Smooth muscle cell (in vitro differentiated cells): Measurements from ENCODE around the gene MINDY4B. TPM values are rescaled to one million over a fixed set of nuclear protein-coding genes. Genes with fewer than 3 reads are reported as not detected.

Experiments used
- DNase-seq: peaks from one replicate; lab custom pipeline; 2025; ENCODE audit not compliant: unreplicated experiment; lab: John Stamatoyannopoulos, UW
- H2AFZ ChIP-seq: fragments of 200-600 bp; sonication (generic); 2 replicates; pipeline ENCODE4 v1.6.0; 2016; ENCODE audit warnings: antibody characterized with exemption, low read depth, mild to moderate bottlenecking
- H3F3A ChIP-seq: fragments of 200-600 bp; sonication (generic); 2 replicates; pipeline ENCODE4 v1.6.0; 2017; ENCODE audit warnings: antibody characterized with exemption, low read depth
- H3K27ac ChIP-seq: fragments of 200-600 bp; sonication (generic); 2 replicates; pipeline ENCODE4 v1.5.1; 2016; ENCODE audit warnings: low read depth, mild to moderate bottlenecking
- H3K27me3 ChIP-seq: fragments of 200-600 bp; sonication (generic); 2 replicates; pipeline ENCODE4 v1.6.1; 2016; ENCODE audit warnings: low read depth, mild to moderate bottlenecking
- H3K36me3 ChIP-seq: fragments of 200-600 bp; sonication (generic); 2 replicates; pipeline ENCODE4 v1.5.1; 2016; ENCODE audit warnings: low read depth
- H3K4me1 ChIP-seq: fragments of 200-600 bp; sonication (generic); 2 replicates; pipeline ENCODE4 v1.5.1; 2016; ENCODE audit warnings: low read depth
- H3K4me2 ChIP-seq: fragments of 200-600 bp; sonication (generic); 2 replicates; pipeline ENCODE4 v1.6.0; 2016; ENCODE audit warnings: mild to moderate bottlenecking
- H3K4me3 ChIP-seq: fragments of 200-600 bp; sonication (generic); 2 replicates; pipeline ENCODE4 v1.5.1; 2016; ENCODE audit warnings: mild to moderate bottlenecking
- H3K79me2 ChIP-seq: fragments of 200-600 bp; sonication (generic); 2 replicates; pipeline ENCODE4 v1.6.0; 2016; ENCODE audit warnings: low read depth, mild to moderate bottlenecking
- H3K9ac ChIP-seq: fragments of 200-600 bp; sonication (generic); 2 replicates; pipeline ENCODE4 v1.6.0; 2016; ENCODE audit warnings: low read depth
- H3K9me3 ChIP-seq: fragments of 200-600 bp; sonication (generic); replicated peaks from 2 replicates; pipeline ENCODE4 v1.5.1; 2016; ENCODE audit warnings: low read depth
- H4K20me1 ChIP-seq: fragments of 200-600 bp; sonication (generic); 2 replicates; pipeline ENCODE4 v1.6.0; 2016; ENCODE audit warnings: low read depth
- WGBS: methylation state at CpG from one replicate; pipeline ENCODE4 v1.1.7; 2016; ENCODE audit warnings: low lambda C conversion rate; 5-methylcytosine and 5-hydroxymethylcytosine counted together
- polyA plus RNA-seq: library from polyadenylated mRNA; unstranded; fragments of >200 nt; fragmentation: Nextera tagmentation; extraction: Ambion mirVana; gene quantifications from 2 replicates; pipeline ENCODE4 v1.2.1, GENCODE V29; 2016
- total RNA-seq: library from RNA; depleted of rRNA; stranded (reverse); fragments of >200 nt; gene quantifications from 2 replicates; pipeline ENCODE4 v1.2.3, GENCODE V29; 2014
- TF ChIP-seq, protein P1 (sequence below): fragments of 200-600 bp; sonication (generic); IDR thresholded peaks from 2 replicates; pipeline ENCODE4 v1.5.1; 2017; ENCODE audit warnings: borderline replicate concordance, mild to moderate bottlenecking, antibody characterized with exemption; ENCODE audit not compliant: insufficient read depth, poor library complexity, severe bottlenecking

The MINDY4B gene
- total and polyA plus RNA-seq, 2 experiments from 2014 or later = not detected

DNA sequence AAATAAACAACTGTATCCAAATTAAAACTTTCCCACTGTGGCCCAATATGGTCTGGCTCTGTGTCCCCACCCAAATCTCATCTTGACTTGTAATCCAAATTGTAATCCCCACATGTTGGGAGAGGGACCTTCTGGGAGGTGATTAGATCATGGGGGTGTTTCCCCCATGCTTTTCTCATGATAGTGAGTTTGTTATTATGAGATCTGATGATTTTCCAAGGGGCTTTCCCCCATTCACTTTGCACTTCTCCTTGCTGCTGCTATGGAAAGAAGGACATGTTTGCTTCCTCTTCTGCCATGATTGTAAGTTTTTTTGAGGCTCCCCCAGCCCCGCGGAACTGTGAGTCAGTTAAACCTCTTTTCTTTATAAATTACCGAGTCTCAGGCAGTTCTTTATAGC lies 55.0 kb downstream of the MINDY4B start:
- H3K4me1 ChIP-seq = no peaks in the 10 kb centered on the region
- WGBS = 84% methylated on average over 3 of the region's 3 CpGs
- DNase-seq = no peak
- TF ChIP-seq, protein P1, sequence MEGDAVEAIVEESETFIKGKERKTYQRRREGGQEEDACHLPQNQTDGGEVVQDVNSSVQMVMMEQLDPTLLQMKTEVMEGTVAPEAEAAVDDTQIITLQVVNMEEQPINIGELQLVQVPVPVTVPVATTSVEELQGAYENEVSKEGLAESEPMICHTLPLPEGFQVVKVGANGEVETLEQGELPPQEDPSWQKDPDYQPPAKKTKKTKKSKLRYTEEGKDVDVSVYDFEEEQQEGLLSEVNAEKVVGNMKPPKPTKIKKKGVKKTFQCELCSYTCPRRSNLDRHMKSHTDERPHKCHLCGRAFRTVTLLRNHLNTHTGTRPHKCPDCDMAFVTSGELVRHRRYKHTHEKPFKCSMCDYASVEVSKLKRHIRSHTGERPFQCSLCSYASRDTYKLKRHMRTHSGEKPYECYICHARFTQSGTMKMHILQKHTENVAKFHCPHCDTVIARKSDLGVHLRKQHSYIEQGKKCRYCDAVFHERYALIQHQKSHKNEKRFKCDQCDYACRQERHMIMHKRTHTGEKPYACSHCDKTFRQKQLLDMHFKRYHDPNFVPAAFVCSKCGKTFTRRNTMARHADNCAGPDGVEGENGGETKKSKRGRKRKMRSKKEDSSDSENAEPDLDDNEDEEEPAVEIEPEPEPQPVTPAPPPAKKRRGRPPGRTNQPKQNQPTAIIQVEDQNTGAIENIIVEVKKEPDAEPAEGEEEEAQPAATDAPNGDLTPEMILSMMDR = no peak
- no peak overlapping the region for H3K4me2 ChIP-seq
- no peaks in the 10 kb centered on the region for H3F3A ChIP-seq
- H3K27ac ChIP-seq = no peak overlapping the region
- no peak overlapping the region for H2AFZ ChIP-seq
- no peak overlapping the region for H3K4me3 ChIP-seq
- H3K9ac ChIP-seq = no peak overlapping the region
- H4K20me1 ChIP-seq = no peaks in the 10 kb centered on the region
- no peaks in the 10 kb centered on the region for H3K36me3 ChIP-seq
- H3K9me3 ChIP-seq = peaks cover 5% of the 10 kb centered on the region
- H3K27me3 ChIP-seq = no peaks in the 10 kb centered on the region
- no peaks in the 10 kb centered on the region for H3K79me2 ChIP-seq

DNA sequence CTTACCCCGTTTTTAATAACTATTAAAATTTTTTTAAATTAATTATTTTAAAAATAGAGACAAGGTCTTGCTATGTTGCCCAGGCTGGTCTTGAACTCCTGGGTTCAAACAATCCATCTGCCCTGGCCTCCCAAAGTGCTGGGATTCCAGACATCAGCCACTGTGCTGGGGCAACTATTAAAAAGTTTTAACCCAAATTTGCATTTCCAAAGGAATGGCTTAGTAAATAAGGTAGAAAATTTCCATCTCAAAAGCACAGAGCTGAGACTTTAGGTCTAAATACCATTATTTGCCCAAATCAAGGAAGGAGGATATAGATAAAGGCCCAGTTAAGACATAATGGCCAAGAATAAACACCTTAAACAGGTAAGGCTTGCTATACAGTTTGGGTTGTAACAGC lies 56.4 kb downstream of the MINDY4B start:
- Histone ChIP-seq H3K27ac (no peak overlapping the region), H3K36me3 (no peaks in the 10 kb centered on the region), H3K4me3 (no peak overlapping the region), H3K4me1 (no peaks in the 10 kb centered on the region), H3K4me2 (no peak overlapping the region), H2AFZ (no peak overlapping the region), H3F3A (no peaks in the 10 kb centered on the region), H4K20me1 (no peaks in the 10 kb centered on the region), H3K27me3 (no peaks in the 10 kb centered on the region), H3K9me3 (peaks cover 5% of the 10 kb centered on the region), H3K9ac (no peak overlapping the region), H3K79me2 (no peaks in the 10 kb centered on the region)
- WGBS = 66% methylated on average over 1 of the region's 1 CpG
- DNase-seq = no peak
- TF ChIP-seq, protein P1 = no peak

DNA sequence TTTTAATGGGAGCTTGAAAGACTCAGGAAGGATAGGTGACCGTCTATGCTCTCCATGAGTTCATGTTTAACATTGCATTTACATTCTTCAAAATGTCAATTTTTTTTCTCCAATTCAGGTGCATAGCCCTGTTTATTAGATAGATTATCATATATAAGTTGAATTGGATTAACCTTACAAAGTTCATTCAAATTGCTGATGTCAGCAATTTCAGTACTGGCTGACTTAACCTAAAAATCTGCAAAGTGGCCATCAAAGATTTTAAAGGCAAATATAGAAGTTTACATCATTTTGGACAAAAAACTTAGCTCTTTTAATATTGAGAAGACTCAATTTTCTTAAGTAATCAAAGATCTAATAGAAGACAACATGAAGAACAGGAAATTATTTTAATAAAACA lies 57.8 kb downstream of the MINDY4B start:
- DNase-seq = no peak
- Histone ChIP-seq H3K9me3 (peaks cover 5% of the 10 kb centered on the region), H3K4me3 (no peak overlapping the region), H3K27ac (no peak overlapping the region), H2AFZ (no peak overlapping the region), H3K27me3 (peaks cover 5% of the 10 kb centered on the region), H3F3A (no peaks in the 10 kb centered on the region), H3K36me3 (no peaks in the 10 kb centered on the region), H3K79me2 (no peaks in the 10 kb centered on the region), H3K4me2 (no peak overlapping the region), H3K9ac (no peak overlapping the region), H3K4me1 (no peaks in the 10 kb centered on the region), H4K20me1 (no peaks in the 10 kb centered on the region)
- 100% methylated on average over 1 of the region's 1 CpG for WGBS
- TF ChIP-seq, protein P1 = no peak

DNA sequence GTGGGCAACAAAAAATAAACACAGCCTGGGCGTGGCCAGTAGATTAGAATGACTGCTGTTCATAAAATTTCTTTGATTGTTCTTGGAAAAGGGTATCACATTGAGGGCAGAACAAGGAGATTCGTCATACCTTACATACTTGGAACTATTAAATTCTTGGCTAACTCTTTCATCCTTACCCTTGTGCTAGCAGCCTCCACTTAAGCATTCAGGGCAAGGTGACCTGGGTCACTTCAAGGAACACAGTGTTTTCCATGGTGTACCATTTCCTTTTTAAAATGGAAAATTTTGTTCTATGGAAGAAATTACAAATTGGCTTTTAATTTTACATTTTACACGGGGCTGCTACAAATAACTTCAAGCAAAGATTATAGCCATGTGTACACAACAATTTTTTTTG lies 60.8 kb downstream of the MINDY4B start:
- 77% methylated on average over 3 of the region's 3 CpGs for WGBS
- no peak overlapping the region for H3K4me2 ChIP-seq

More for the DNA sequence above, 60.8 kb downstream of the MINDY4B start:
- no peaks in the 10 kb centered on the region for H3K79me2 ChIP-seq
- H3F3A ChIP-seq = no peaks in the 10 kb centered on the region
- no peaks in the 10 kb centered on the region for H3K9me3 ChIP-seq
- DNase-seq = no peak
- H3K27ac ChIP-seq = no peak overlapping the region
- no peak overlapping the region for H3K9ac ChIP-seq
- H3K27me3 ChIP-seq = peaks cover 5% of the 10 kb centered on the region
- no peak overlapping the region for H2AFZ ChIP-seq
- H3K36me3 ChIP-seq = no peaks in the 10 kb centered on the region
- H3K4me1 ChIP-seq = no peaks in the 10 kb centered on the region
- H3K4me3 ChIP-seq = no peak overlapping the region
- H4K20me1 ChIP-seq = no peaks in the 10 kb centered on the region
- TF ChIP-seq, protein P1 = no peak
